ENCODE data around the gene NRIP3. TPM values are rescaled to one million over a fixed set of nuclear protein-coding genes. Genes with fewer than 3 reads are reported as not detected.

Gene NRIP3
- total and polyA plus RNA-seq, 9 of the 15 experiments (the other 6 are each of a cell fraction or from before 2014, with no cell fraction given) = 4.4 to 18.7 (median 11.6) TPM

DNA sequence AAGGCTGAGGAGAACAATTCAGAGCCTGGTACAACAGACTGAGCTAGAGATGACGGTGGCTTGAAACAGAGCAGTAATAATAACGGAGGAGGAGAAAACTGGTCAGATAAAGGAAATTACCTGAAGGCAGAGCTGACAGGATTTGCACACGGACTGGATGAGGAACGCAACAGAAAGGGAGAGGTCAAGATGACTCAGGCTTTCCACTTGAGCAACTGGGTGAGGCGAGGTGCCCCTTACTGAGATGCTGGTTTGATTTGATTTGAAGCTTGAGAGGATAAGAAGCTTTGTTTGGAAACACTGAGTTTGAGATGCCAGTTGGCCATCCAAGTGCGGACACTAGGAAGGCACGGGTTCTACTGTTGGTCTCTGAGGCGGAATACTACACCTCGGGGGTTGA lies 35.4 kb upstream of the NRIP3 start:
- CTCF ChIA-PET (ENCODE audit: low intra/inter-chr PET ratio) = no interaction called here
- Histone ChIP-seq H3K9me3 (replicated peaks; ENCODE audit: control insufficient read depth, insufficient read depth, low read depth, low read length) (no peaks in the 10 kb centered on the region), H3K27me3 (ENCODE audit: control insufficient read depth in 2 of 2, insufficient read depth in 2 of 2, low read length in 2 of 2) (peaks cover 35 to 36% of the 10 kb centered on the region in 2 experiments; a peak in 4 of 5 replicates), H3K4me1 (replicated peaks in 1 of 2; ENCODE audit: control insufficient read depth in 2 of 2, insufficient read depth in 2 of 2, low read length in 2 of 2) (peaks cover 0 to 4% of the 10 kb centered on the region in 2 experiments; a peak in 2 of 5 replicates), H2AFZ (ENCODE audit: low read depth, low read length) (no peak overlapping the region), H3K9ac (ENCODE audit: insufficient read depth in 1 of 2, low read depth in 2 of 2, low read length in 2 of 2) (no peak overlapping the region), H3K4me3 (no peak overlapping the region), H4K20me1 (replicated peaks; ENCODE audit: control insufficient read depth, insufficient read depth, low read length) (no peaks in the 10 kb centered on the region), H3K27ac (ENCODE audit: extremely low read depth, low read depth, low read length) (no peak overlapping the region), H3K9me1 (ENCODE audit: control insufficient read depth, insufficient read depth, low read length) (no peaks in the 10 kb centered on the region), H3K79me2 (ENCODE audit: control insufficient read depth, insufficient read depth, low read length) (no peaks in the 10 kb centered on the region), H3K36me3 (ENCODE audit: control insufficient read depth, insufficient read depth, low read length) (no peaks in the 10 kb centered on the region), H3K4me2 (ENCODE audit: insufficient read depth, low read length) (no peak overlapping the region)
- DNase-seq (ENCODE audit: extremely low read depth in 1 of 4, low spot score in 3 of 4) = peak in 1 of 4 experiments; percentile 10
- no peak for ATAC-seq
- WGBS (ENCODE audit: insufficient coverage, low coverage, missing lambda C conversion rate) = 3% methylated on average over 9 of the region's 9 CpGs
- intact Hi-C loops (cut with micrococcal nuclease) (no loop called here), in situ Hi-C loops (cut with MboI) (no loop called here)
- BruUV-seq (replicated peaks) = no TSS peak
- POLR2A ChIA-PET = interaction anchor here (0.6 to 0.9 kb wide), 3 partner anchors 8 to 44 kb away, joined by 4 to 6 read pairs (median 4); no protein-coding TSS in a partner anchor
- FAIRE-seq = no peak
- TF ChIP-seq, protein P1, sequence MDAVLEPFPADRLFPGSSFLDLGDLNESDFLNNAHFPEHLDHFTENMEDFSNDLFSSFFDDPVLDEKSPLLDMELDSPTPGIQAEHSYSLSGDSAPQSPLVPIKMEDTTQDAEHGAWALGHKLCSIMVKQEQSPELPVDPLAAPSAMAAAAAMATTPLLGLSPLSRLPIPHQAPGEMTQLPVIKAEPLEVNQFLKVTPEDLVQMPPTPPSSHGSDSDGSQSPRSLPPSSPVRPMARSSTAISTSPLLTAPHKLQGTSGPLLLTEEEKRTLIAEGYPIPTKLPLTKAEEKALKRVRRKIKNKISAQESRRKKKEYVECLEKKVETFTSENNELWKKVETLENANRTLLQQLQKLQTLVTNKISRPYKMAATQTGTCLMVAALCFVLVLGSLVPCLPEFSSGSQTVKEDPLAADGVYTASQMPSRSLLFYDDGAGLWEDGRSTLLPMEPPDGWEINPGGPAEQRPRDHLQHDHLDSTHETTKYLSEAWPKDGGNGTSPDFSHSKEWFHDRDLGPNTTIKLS (IDR thresholded peaks at IDR 0.05; ENCODE audit: borderline replicate concordance, low read depth) = no peak
- TF ChIP-seq, protein P2, sequence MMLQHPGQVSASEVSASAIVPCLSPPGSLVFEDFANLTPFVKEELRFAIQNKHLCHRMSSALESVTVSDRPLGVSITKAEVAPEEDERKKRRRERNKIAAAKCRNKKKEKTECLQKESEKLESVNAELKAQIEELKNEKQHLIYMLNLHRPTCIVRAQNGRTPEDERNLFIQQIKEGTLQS (IDR thresholded peaks at IDR 0.05) = 0 out of 2 replicates have a peak, but pooled peaks have one; percentile 9
- TF ChIP-seq, protein P2 (CRISPR knock-in tag; conservative IDR thresholded peaks at IDR 0.05) = no peak
- TF ChIP-seq, protein P3, sequence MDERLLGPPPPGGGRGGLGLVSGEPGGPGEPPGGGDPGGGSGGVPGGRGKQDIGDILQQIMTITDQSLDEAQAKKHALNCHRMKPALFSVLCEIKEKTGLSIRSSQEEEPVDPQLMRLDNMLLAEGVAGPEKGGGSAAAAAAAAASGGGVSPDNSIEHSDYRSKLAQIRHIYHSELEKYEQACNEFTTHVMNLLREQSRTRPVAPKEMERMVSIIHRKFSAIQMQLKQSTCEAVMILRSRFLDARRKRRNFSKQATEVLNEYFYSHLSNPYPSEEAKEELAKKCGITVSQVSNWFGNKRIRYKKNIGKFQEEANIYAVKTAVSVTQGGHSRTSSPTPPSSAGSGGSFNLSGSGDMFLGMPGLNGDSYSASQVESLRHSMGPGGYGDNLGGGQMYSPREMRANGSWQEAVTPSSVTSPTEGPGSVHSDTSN (CRISPR knock-in tag; IDR thresholded peaks at IDR 0.05; ENCODE audit: low read depth) = no peak
- TF ChIP-seq, protein P3 (tag; conservative IDR thresholded peaks at IDR 0.05; ENCODE audit: low read depth) = no peak
- TF ChIP-seq OTX1 (CRISPR knock-in tag; IDR thresholded peaks at IDR 0.05) (no peak), FOSL1 (tag; conservative IDR thresholded peaks at IDR 0.05) (peak; percentile 70), SP1 (CRISPR knock-in tag; IDR thresholded peaks at IDR 0.05) (no peak), ZKSCAN3 (CRISPR knock-in tag; IDR thresholded peaks at IDR 0.05) (no peak)
- TF ChIP-seq, protein P4, sequence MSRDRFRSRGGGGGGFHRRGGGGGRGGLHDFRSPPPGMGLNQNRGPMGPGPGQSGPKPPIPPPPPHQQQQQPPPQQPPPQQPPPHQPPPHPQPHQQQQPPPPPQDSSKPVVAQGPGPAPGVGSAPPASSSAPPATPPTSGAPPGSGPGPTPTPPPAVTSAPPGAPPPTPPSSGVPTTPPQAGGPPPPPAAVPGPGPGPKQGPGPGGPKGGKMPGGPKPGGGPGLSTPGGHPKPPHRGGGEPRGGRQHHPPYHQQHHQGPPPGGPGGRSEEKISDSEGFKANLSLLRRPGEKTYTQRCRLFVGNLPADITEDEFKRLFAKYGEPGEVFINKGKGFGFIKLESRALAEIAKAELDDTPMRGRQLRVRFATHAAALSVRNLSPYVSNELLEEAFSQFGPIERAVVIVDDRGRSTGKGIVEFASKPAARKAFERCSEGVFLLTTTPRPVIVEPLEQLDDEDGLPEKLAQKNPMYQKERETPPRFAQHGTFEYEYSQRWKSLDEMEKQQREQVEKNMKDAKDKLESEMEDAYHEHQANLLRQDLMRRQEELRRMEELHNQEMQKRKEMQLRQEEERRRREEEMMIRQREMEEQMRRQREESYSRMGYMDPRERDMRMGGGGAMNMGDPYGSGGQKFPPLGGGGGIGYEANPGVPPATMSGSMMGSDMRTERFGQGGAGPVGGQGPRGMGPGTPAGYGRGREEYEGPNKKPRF (IDR thresholded peaks at IDR 0.05; ENCODE audit: low read depth, low read length) = no peak
- TF ChIP-seq, protein P5, sequence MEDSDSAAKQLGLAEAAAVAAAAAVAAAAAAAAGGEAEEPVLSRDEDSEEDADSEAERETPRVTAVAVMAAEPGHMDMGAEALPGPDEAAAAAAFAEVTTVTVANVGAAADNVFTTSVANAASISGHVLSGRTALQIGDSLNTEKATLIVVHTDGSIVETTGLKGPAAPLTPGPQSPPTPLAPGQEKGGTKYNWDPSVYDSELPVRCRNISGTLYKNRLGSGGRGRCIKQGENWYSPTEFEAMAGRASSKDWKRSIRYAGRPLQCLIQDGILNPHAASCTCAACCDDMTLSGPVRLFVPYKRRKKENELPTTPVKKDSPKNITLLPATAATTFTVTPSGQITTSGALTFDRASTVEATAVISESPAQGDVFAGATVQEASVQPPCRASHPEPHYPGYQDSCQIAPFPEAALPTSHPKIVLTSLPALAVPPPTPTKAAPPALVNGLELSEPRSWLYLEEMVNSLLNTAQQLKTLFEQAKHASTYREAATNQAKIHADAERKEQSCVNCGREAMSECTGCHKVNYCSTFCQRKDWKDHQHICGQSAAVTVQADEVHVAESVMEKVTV (CRISPR knock-in tag; IDR thresholded peaks at IDR 0.05) = no peak
- TF ChIP-seq, protein P6, sequence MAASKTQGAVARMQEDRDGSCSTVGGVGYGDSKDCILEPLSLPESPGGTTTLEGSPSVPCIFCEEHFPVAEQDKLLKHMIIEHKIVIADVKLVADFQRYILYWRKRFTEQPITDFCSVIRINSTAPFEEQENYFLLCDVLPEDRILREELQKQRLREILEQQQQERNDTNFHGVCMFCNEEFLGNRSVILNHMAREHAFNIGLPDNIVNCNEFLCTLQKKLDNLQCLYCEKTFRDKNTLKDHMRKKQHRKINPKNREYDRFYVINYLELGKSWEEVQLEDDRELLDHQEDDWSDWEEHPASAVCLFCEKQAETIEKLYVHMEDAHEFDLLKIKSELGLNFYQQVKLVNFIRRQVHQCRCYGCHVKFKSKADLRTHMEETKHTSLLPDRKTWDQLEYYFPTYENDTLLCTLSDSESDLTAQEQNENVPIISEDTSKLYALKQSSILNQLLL (CRISPR knock-in tag; IDR thresholded peaks at IDR 0.05; ENCODE audit: borderline replicate concordance) = no peak

Data from K562 (cell line).